Measurements from ENCODE around the gene MINDY3.
"Not testable (repeated sequence)": the region's sequence is repeated elsewhere in the genome, so short reads cannot be mapped to it uniquely, and the experiment has no call there.

The MINDY3 gene

DNA sequence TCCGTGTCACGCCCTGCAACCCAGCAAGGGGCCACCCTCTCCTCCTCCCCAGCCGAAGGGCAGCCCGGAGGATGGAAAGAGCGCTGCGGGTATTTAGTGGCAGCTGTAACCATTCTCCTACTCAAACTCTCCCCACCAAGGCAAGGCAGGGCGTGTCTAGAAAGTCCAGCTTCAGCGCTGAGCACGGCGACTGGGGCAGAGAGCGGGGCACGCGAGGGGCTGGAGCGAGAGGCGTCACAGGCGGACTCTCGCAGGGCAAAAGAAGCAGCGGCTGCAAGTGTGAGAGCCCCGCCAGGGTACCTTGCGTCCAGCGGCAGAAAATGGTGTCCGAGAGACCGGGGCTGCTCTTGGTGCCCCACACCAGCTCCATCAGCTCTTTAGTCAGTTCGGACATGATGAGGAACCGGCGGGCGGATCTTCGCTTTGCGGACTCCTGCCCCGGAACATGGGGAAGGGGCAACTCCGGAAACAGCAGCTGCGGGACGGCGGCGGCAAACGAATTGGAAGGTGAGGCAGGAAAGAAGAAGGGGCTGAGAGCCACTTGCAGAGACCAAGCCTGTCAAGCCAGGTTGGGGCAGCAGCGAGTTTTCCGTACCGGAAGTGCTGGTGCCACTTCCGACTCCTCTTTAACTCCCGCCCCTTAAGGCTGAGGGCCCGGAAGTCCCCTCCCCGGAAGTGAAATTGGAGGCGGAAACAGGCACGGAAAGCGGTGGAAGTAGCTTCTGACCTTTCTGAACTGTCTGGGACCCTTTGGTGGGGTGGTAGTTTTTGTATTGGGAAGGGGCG, at the start of gene MINDY3:
MINDY3 (minus strand) TSS at position 602 of the 786 bp plus-strand sequence; CDS start at position 394, 208 bp downstream.
- DNase-seq, result peak; percentile 80

DNA sequence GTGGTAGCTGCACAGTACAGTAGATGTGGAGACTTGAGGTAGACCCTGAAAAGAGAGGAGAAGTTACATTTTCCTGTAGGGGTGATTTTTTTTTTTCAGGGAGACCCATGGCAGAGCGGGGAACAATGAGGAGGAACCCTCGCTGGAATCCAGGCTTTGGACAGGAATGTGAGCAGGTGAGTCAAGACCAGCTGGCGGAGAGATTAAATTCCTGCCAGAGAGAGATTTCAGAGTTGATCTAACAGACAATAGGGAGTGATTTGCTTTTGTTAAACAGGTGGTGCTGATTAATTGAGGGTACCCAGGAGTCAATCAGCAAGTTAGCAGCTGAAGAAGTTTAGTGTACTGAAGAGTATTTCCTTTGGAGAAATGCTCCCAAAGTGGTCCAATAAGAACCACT, 41.6 kb upstream of the MINDY3 start:
- DNase-seq, result no peak

DNA sequence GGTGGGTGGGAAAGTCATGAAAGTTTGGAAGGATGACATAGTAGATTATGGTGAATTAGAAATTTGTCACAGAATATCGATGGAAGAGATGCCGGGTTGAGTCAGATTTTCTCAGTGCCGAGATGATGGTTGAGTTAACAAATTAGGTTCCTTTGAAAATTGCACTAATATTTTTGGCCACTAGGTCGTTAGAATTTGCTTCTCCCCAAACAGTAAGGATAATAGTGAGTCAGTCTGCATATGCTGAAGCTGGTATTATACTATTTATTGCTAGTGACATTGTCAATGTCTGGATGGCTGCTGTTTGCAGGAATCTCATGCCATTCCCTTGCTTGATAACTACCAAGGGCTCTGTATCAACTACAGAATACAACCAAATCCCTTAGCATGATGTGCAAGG, 37.7 kb upstream of the MINDY3 start:
- no peak for DNase-seq

DNA sequence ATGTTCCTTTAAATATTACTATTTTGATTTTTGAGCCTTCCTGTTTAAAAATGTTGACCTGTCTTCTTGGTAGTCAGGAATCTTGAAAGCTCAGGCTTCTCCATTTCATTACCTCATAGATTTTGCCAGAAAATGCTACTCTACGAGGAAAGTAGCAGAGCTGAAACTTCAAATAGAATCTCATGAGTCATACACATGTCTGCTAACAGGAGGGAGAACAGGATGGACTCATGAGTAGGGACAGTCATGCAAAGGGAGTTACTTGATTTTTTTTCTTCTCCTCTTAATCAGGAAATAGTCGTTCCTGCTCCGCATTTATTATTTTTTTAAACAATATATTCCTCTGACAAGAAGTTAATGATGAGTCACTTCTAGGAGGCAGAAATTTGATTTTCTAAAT, 37.0 kb upstream of the MINDY3 start:
- no peak for DNase-seq

DNA sequence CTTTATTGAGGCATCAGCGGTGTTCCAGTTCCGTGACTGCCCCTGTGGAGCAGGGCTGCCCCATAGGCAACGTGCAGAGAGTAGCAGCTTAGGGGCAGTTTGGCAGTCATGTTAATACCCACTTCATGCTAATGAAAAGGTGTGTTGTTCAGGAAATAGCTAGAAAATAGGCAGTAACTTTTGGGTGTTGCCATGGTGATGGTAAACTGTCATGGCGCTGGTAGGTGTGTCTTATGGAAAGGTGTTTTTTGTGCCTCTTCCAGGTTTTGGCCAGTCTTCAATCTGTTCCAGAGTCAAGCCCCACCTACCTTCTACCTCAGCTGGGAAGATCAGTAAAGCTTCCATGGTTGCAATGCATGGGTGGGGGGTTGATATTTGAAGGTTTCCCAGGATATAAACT, 36.3 kb upstream of the MINDY3 start:
- DNase-seq, result no peak

DNA sequence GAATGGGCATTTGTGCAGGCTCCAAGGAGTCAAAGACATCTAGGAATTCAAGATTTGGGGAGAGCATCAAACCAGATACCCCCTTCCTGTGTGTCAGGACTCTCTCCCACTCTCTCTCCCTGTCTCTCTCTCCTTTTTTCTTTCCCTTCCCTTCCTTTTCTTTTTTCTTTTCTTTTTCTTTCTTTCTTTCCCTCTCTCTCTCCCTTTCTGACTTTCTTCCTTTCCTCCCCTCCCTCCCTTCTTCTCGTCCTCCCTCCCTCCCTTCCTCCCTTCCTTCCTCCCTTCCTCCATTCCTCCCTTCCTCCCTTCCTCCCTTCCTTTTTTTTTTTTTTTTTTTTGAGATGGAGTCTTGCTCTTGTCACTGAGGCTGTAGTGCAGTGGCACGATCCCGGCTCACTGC, 24.1 kb upstream of the MINDY3 start:
- no peak for DNase-seq

DNA sequence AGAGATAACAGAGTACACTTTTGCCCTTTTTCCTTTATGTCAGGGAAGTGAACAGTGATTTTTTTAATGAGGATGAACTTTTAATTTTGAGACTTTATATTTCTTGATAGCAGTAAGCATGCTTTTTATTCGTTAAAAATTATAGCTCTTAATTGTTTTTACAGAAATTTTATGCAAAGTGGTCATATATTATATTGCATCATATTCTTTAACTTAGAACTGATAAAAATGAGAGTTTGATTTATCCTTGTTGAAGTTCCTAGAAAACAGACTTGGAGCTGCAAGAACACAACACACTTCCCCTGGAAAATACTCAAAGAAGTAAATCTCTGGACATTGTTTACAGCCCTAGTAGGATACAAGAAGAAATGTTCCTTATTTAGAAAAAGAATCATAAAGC, 21.2 kb upstream of the MINDY3 start:
- DNase-seq, result no peak

DNA sequence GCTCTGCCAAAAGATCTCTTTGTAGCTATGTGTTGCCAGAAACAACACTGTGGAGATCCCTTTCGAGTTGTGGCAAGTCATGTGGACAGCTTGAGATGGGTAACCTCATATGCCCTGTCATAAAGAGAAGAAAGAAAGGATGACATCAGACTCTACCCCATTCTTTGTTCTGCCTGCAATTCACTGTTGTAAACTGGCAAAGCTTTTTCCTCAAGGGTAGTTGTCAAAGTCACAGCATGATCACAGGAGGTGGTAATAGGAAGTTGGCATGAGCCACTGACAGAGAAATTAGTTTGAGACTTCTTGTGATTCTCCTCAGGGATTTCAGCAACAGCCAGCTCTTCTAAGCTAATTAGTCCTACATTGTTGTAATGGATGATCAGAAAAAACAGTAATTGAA, 19.4 kb upstream of the MINDY3 start:
- no peak for DNase-seq

DNA sequence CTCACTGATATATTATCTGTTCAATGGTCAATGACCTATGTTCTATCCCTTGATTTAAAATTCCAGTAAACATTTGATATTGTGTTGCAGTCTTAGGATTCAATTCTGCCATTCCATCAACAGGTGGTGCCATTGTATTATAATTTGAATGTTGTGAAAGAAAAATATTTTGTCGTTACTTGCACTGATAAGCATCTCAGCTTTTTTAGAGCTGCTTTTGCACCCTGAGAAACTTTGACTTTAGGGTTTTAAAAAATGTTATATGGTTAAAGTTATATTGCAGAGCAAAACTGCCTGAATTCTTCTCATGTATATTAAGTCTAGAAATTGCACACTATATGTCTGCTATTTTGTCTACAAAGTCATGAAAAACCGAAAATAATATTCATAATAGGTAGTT, 18.8 kb upstream of the MINDY3 start:
- no peak for DNase-seq

DNA sequence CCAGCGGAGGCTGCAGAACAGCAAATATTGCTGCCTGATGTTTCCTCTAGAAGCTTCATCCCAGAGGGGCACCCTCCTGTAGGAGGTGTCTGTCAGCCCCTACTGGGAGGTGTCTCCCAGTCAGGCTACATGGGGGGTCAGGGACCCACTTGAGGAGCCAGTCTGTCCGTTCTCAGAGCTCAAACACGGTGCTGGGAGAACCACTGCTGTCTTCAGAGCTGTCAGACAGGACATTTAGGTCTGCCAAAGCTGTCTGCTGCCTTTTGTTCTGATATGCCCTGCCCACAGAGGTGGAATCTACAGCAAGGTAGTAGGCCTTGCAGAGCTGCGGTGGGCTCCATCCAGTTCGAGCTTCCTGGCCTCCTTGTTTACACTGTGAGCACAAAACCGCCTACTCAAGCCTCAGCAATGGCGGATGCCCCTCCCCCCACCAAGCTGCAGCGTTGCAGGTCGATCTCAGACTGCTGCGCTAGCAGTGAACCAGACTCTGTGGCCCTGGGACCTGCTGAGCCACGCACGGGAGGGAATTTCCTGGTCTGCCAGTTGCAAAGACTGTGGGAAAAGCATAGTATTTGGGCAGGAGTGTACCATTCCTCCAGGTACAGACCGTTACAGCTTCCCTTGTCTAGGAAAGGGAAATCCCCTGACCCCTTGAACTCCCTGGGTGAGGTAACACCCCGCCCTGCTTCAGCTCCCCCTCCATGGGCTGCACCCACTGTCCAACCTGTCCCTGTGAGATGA, 17.7 kb upstream of the MINDY3 start:
- DNase-seq, result no peak

DNA sequence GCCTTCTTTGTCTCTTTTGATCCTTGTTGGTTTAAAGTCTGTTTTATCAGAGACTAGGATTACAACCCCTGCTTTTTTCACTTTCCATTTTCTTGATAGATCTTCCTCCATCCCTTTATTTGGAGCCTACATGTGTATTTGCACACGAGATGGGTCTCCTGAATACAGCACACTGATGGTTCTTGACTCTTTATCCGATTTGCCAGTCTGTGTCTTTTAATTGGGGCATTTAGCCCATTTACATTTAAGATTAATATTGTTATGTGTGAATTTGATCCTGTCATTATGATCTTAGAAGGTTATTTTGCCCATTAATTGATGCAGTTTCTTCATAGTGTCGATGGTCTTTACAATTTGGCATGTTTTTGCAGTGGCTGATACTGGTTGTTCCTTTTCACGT, 16.0 kb upstream of the MINDY3 start:
- not testable (repeated sequence) for DNase-seq

DNA sequence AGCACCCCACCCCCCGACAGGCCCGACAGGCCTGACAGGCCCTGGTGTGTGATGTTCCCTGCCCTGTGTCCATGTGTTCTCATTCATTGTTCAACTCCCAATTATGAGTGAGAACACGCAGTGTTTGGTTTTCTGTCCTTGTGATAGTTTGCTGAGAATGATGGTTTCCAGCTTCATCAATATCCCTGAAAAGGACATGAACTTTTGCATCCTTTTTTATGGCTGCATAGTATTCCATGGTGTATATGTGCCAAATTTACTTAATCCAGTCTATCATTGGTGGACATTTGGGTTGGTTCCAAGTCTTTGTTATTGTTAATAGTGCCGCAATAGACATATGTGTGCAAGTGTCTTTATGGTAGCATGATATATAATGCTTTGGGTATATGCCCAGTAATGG, 12.3 kb upstream of the MINDY3 start:
- not testable (repeated sequence) for DNase-seq

DNA sequence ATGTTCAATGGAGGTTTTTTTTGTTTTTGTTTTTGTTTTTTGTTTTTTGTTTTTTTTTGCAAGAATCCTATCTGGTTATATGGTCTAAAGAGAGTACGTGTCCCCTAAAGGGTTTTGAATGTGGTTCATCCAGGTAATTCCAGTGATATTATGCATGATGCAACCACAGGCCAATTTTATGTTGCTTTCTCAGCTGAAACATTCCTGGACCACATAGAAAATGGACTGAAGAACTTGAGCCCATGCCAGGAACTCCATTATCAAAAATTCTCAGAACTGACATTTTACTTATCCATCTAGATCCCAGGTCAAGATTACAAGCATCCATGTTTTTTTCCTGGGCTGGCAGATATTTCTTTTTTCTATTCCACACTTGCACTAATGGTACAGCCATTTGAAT, 11.5 kb upstream of the MINDY3 start:
- no peak for DNase-seq

DNA sequence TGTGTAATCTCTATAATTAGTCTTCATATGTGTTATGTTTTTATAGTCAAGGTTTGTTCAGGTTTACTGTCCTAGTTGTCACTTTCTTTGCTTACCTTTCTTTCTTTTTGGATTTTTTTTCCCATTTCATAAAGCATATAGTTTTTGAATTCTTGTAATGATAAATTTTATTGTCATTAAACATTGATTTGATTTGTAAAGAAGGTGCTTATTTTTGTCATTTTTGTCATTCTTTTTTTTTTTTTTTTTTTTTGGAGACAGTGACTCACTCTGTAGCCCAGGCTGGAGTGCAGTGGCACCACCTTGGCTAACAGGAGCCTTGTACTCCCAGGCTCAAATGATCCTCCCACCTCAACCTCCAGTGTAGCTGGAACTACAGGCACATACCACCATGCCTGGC, 9.6 kb upstream of the MINDY3 start:
- no peak for DNase-seq

DNA sequence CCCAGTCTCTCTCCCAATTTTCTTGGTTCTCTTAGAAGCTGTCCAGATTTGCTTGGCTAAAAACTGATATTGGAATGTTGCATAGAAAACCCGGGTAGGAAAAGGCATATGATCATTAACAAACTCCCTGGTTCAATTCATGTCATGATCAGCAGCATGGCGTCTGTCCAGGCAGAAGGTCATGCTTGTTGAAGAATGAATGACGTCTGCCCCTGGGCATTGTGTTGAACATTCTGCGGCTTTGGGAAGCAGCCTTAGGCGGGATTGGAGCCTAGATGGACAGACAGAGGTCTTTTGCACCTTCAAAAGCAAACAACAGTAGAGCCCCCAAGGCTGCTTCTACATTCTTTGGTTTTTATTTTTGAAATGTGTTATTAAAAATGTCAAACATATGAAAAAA, 7.7 kb upstream of the MINDY3 start:
- no peak for DNase-seq

DNA sequence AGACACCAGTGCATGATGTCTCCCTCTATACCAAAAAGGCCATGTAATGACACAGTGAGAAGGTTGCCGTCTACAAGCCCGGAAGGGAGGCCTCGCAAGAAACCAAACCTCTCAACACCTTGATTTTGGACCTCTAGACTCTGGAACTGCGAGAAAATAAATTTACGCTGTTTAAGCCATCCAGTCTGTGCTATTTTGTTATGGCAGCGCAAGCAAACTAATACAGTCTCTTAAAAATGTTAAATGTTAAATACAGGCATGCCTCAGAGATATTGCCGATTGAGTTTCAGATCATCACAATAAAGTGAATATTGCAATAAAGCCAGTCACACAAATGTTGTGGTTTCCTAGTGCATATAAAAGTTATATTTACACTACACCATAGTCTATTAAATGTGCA, 5.0 kb upstream of the MINDY3 start:
- no peak for DNase-seq

DNA sequence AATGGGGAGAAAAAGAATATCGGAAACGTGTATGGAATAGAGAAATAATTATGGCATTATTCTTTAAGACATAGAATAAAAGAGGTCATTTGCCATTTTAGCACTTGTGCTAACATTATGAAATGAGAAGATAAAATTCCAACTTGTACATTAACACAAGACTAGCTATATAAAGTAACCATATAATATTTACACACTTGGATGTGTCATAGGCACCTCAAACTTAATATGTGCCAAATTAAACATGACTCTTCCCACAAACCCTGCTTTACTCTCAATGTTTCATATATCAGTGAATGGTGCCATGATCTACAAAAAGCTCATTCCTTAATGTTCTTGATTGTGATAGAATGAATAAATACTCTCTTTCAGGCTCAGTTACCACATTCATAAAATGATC, 4.1 kb upstream of the MINDY3 start:
- DNase-seq, result no peak

DNA sequence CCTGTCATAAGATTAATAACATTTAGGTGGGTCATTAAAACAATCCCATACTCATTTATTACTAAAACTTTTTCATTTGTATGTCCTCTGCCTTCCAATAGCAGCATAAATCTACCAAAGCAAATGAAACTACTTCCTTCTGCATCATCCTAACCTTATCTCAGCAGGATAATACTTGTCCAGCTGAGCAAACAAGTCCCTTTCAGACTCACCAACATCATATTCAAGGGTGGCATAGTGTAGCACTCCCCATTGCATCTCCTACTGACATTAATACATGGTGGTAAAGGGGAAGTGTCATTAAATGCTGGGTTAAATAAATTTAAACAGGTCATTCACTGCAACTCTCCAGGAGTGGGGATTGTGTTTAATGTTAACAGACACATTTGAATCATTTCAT, 3.4 kb upstream of the MINDY3 start:
- no peak for DNase-seq

DNA sequence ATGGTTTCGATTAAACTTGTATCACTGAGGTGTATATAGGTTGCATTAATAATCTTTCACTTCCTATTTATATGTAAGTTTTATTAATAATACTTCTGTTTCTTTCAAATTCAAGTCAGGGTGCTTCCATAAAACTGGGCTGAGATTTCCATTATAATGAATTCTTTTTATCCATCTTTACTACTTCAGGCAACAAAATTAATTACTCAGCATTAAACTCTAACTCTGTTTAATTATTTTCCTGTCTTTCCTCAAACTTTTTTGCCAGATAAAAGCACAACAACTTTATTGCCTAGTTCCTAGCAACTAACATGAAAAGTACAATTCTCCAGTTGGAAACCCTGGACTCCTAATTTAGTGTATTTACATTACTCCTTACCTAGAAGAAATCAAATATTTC, 3.0 kb upstream of the MINDY3 start:
- no peak for DNase-seq

DNA sequence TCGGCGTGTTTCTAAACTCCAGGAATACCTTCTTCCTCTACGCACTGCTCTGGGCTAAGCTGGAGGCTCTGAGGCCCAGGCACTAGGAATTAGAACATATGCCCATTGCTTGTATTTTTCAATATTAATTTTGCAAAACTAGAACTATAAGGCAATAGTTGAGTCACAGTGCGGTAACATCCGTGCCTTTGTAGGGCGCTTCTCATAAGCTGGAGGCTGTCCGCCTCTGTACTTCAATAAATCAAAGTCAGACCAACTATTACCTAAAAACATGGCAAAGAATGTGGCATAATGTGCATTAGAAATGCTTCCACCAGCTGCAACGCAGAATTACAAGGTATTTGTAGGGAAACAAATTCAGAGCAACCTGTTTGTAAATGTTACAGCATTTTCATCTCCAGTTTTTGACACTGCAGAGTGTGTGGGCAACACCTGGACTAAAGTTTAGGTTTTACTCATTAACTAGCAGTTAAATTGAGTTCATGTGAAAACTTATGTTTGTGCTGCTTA, 440 bp upstream of the MINDY3 start:
- DNase-seq, result no peak

DNA sequence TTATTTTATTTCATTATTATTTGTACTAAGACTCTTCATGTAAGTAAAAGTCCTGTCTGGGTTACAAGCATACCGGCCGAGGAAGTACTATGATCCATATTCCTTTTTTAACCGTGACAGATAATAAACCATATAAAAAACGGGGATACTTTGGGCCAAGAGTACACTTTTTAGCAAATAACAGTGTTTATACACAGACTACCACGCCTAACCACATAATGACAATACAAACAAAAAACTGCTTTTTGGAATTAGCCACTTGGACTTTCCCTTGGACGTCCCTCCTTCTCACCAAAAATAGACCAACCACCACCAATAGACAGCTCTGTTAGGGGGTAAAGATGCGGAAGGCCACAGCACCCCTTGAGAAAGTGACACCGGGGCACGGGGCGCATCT, 800 bp downstream of the MINDY3 start:
- DNase-seq, result no peak

DNA sequence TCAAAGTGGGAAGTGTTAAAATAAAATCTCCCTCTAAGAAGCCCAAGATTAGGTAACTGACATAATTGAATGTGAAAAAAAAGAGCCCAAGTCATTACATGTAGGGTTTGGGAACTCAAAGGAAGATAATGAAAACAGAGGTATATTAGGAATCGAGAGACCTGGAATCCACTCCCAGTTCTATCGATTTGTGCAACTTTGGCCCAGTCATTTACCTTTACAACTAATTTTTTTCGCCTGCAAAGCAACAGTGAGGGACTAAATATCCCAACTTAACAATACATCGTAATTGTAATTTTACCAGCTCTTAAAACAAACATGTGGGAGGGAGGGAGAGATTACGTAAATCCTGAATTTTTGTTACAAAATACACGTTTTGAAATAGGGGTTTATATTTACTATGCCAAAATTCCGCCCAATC, 1.4 kb downstream of the MINDY3 start:
- DNase-seq, result no peak

DNA sequence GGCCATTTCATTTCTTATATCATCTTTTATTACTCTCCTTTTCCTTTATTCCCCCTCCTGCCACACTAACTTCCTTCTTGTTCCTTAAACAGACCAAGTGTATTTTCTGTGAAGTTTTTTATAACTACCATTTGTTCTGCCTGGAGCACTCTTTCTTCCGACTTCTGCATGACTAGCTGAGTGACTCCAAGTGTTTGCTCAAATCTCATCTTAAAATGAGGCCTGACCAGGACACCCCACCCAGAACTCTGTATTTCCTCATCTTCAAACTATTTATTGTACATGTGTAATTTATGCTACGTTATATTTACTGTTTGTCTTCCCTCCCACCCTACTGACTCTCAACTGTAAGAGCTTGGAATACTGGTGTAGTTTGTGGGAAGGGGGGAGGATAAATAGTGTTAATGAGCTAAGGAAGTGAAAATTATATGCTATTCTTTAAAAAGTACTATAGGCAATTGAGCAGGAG, 3.2 kb downstream of the MINDY3 start:
- DNase-seq, result no peak

DNA sequence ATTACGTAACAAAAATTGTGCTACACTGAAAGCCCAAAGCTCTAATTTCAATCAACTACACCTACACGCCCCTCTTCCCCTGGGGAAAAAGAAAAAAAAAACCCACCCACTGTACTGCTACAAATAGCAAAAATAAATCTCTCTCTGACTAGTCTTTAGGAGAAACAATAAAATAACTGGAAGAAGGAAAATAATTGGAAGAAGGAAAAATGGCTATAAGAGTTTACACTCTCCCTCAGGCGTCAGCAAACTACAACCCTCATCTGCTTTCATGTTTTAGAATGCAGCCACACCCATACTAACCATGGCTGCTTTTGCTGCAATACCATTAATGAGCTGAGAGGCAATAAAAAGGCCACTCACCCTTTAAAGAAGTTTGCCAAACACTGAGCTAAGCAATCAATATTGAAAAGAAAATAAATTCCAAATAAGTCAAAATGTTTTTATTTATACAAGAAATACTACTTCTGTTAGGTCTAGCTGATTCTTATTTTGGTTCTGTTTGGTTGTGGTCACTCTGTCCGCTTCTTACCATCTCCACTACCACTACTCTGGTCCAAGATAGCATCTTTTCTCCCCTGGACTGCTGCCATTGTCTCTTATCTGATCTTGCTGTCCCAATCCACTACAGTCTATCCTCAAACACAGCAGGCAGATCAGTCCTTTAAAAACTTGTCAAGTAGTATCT, 3.8 kb downstream of the MINDY3 start:
- no peak for DNase-seq

Measured in activated CD8-positive, alpha-beta memory T cell treated with anti-CD3 and anti-CD28 coated beads, Interleukin-2, amount 50 U/mL, for 4 hours (primary cell).